Testis (tissue), 2 donors: Measurements from ENCODE around the gene PLEKHO1.

Experiments used
- CTCF ChIP-seq, 3 experiments: fragments of 450-650 bp in 2 of 3; fragments of 200-600 bp in 1 of 3; sonication (generic) in 1 of 3; IDR thresholded peaks; one replicate each; pipeline ENCODE4 v1.5.1; 2016 to 2019; ENCODE audit warnings: antibody characterized with exemption in 3 of 3, mild to moderate bottlenecking in 2 of 3, moderate library complexity in 1 of 3
- POLR2A ChIP-seq: fragments of 450-650 bp; IDR thresholded peaks from one replicate; pipeline ENCODE4 v1.6.1; 2017; ENCODE audit warnings: antibody characterized with exemption, mild to moderate bottlenecking, moderate library complexity

- TF ChIP-seq CTCF (IDR thresholded peaks at IDR 0.05) = no peak
- no peak for TF ChIP-seq POLR2A
These were observed 38.0 kb upstream of the PLEKHO1 start for GRCh38 chr1:150111670-150112069.
